ENCODE measurements around the gene HOXD4.

DNA sequence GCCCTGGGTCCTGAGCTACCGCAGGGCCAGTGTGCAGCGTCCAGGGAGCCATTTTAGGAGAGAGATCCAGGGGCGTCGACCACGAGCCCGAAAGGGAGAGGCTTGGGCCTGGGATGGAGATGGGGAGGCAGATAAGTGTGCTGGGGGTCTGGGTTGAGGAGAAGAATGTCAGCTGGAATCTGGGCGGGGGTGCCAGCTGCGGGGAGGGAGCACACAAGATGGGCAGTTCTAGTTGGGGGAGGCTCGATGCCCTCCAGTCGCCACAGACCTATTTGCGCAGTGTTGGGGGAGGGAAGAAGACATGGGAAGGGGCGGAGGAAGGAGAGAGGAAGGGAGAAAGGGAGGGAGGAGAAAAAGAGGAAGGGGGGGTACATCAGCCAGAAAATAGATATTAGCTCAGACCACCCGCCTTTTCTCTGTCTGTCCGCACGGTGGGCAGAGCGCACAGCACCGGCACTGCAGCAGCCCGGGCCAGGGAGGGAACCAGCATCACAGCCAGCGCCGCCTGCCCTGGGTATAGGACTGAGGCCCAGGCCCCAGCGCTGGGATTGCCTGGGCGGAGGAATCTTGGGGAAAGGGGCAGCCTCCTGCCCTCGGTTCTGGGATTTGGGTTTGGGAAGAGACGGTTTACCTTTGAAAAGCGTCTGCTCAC lies 46.1 kb upstream of the HOXD4 start:
- TF ChIP-seq, protein P1, sequence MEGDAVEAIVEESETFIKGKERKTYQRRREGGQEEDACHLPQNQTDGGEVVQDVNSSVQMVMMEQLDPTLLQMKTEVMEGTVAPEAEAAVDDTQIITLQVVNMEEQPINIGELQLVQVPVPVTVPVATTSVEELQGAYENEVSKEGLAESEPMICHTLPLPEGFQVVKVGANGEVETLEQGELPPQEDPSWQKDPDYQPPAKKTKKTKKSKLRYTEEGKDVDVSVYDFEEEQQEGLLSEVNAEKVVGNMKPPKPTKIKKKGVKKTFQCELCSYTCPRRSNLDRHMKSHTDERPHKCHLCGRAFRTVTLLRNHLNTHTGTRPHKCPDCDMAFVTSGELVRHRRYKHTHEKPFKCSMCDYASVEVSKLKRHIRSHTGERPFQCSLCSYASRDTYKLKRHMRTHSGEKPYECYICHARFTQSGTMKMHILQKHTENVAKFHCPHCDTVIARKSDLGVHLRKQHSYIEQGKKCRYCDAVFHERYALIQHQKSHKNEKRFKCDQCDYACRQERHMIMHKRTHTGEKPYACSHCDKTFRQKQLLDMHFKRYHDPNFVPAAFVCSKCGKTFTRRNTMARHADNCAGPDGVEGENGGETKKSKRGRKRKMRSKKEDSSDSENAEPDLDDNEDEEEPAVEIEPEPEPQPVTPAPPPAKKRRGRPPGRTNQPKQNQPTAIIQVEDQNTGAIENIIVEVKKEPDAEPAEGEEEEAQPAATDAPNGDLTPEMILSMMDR (IDR thresholded peaks at IDR 0.05 in 4 of 5, conservative IDR thresholded peaks at IDR 0.05 in 1 of 5), result no peak
- TF ChIP-seq POLR2A (IDR thresholded peaks at IDR 0.05), result no peak
